Measurements from ENCODE around the gene RNASEH2B.
A peak's percentile ranks its signal among the peaks of the same experiment; 100 is the strongest.

RNASEH2B gene

DNA sequence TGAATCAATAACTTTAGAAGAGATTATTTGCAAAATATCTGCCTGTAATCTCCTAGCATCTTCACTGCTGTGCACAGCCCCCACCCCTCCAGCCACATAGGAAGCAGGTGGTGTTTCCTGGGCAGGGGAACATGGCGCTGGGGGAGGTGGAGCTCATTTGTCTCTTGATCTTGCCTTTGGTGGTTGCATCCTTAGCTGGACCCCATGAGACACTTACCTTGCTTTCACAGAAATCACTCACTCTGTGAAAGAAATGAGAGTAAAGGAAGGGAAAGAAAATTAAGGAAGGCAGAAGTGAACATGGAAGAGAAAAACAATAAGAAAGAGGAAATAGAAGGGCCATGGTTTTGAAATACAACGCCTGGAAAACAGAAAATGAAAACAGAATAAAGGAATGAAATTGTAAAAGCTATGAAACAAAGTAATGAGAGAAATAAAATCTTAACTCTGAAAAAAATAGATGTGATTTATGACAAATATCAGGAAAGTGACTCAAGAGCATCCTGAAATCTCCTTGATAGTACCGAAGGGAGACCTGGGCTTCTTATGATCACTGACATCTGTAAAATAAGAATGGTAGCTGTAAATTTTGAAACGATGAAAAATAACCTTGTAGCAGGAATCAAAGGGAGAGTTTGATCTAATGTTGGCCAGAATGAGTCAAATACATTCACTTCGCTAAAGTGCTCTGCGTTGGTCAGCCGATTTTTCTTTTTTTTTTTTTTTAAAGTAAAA, 17.2 kb upstream of the RNASEH2B start:
- TF ChIP-seq ZNF274 (IDR thresholded peaks at IDR 0.05; ENCODE audit: low read depth, low read length) = no peak
- peak overlapping the region; percentile 54; the same call in 1 of the 2 replicates for H3K4me3 ChIP-seq (ENCODE audit: low read length)

DNA sequence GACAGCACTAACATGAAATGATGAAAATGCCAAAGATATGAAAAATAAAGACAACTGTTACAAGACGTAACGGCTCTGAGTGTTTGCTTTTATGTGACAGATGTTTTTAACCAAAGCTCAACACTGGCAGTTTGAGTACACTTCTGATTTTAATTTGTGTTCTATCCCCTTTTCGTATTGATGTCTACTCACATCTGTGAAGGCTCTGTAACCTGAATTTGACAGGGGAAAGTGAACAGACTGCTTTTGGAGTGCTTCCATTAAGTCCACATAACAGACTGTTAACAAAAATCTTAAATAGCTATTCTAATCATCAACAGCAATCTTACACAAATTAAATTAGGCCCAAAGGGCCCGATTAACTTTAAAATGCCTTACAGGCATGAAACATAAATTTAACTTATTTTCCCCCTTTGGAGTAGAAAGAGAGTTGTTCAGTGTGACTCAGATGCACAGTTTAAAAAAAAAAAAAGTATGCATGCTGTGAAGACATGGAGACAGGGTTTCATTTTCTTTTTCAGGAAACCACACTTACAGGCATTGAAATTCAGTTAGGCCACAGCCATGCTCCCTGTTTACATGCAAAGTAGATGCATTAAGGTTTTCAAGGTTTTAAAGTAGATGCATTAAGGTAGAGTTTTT, 16.3 kb upstream of the RNASEH2B start:
- no peak for TF ChIP-seq ZNF274 (IDR thresholded peaks at IDR 0.05; ENCODE audit: low read depth, low read length)
- no peak overlapping the region for H3K4me3 ChIP-seq (ENCODE audit: low read length)

DNA sequence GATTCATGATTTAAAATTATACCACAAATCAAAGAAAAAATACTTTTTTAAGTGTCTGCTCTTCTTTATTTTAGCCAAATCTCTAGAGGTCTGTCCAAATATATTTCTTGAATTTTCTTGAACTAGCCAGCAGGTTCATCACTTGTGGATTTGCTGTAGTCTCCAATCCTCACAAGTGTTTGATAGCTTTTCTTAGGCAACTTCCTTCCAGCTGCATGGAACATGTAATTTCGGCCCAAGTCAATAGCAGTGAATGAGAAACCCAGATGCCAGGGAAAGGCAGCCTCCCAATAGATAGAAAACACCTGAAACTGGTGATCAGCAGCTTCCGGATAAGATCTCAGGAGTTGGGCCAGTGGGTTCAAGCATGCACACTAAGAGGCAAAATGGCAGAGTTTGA, 15.6 kb upstream of the RNASEH2B start:
- TF ChIP-seq ZNF274 (IDR thresholded peaks at IDR 0.05; ENCODE audit: low read depth, low read length) = no peak
- H3K4me3 ChIP-seq (ENCODE audit: low read length) = peak overlapping the region; percentile 40; the same call in 1 of the 2 replicates

DNA sequence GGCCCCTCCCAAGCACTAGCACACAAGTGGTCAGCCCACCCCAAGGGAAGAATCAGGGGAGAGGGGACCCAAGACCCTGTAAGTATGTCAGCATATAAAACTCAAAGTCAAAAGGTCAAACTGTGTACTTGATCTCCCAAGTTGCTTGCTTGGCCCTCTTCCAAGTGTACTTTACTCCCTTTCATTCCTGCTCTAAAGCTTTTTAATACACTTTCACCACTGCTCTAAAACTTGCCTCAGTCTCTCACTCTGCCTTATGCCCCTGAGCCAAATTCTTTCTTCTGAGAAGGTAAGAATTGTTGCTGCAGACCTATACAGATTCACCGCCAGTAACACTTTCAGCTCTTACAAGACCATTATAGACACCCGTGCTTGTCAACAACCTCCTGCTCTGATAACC, 15.1 kb upstream of the RNASEH2B start:
- peak overlapping the region; percentile 40; the same call in 1 of the 2 replicates for H3K4me3 ChIP-seq (ENCODE audit: low read length)
- TF ChIP-seq ZNF274 (IDR thresholded peaks at IDR 0.05; ENCODE audit: low read depth, low read length) = no peak

DNA sequence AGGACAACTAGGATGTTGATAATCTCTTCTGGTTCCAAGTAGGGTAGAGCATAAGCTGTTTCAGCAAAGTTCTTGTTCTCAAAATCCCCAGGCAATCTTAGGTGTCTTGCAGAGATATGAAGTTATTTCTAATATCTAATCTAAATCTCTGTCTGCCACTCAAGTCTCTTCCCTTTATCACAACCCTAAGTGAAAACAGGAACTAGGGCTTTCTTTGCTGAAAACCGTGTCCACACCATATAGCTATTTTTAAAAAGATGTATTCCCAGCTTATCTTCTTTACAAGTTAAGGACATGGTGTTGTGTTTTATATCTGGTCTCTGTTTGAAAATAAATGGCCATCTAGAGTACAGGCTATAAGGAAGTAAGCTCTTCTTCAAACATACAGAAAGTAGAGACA, 11.3 kb upstream of the RNASEH2B start:
- H3K4me3 ChIP-seq (ENCODE audit: low read length) = no peak overlapping the region
- no peak for TF ChIP-seq ZNF274 (IDR thresholded peaks at IDR 0.05; ENCODE audit: low read depth, low read length)

DNA sequence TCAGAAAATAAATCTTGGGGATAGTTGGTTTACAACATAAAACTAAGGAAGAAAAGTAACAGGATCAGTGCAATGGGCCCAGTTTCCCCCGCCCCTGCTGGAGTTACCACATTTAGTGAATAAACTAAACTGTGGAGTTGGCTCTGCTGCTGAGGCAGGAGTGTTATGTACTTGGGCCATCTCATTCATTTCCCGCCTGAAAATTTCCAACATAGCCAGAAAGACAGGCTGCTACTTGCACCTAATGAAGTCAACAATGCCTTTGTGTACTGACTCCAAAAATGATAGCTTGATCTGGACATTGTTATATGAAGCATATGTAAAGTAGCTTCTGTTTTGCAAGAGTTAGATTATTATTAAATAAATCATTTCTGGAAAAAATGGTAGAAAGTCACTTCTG, 7.9 kb upstream of the RNASEH2B start:
- H3K4me3 ChIP-seq (ENCODE audit: low read length) = no peak overlapping the region
- no peak for TF ChIP-seq ZNF274 (IDR thresholded peaks at IDR 0.05; ENCODE audit: low read depth, low read length)

DNA sequence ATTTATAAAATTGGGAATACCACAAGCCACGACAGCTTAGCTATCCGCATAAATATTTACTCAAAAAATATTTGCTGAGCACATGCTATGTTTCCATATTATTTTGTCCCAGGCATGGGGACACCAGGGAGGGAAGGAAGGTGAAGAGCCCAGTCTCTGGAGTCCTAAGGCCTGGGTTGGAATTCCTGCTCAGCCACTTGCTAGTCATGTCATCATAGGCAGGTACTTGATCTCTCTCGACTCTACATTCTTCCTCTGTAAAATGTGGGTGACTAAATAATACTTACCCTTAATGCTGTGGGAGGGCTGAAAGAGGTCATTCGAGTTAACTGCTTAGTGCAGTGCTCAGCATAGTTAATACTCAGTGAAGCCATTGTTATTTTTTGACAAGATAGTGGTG, 4.3 kb upstream of the RNASEH2B start:
- no peak for TF ChIP-seq ZNF274 (IDR thresholded peaks at IDR 0.05; ENCODE audit: low read depth, low read length)
- H3K4me3 ChIP-seq (ENCODE audit: low read length) = no peak overlapping the region

DNA sequence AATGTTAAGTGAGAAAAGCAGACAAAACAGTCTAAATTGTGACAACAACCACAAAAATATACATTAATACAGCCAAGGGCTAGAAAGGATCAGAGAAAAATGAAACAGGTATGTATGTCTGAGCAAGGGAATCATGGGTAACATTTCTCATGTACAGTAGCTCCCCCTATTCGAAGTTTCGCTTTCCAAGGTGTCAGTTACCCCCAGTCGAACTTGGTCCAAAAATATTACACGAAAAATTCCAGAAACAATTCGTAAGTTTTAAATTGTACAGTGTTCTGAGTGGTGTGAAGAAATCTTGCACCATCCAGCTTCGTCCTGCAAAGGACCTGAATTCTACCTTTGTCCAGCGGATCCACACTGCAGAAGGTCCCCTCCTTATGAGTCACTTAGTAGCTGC, 1.8 kb upstream of the RNASEH2B start:
- no peak for TF ChIP-seq ZNF274 (IDR thresholded peaks at IDR 0.05; ENCODE audit: low read depth, low read length)
- H3K4me3 ChIP-seq (ENCODE audit: low read length) = no peak overlapping the region

DNA sequence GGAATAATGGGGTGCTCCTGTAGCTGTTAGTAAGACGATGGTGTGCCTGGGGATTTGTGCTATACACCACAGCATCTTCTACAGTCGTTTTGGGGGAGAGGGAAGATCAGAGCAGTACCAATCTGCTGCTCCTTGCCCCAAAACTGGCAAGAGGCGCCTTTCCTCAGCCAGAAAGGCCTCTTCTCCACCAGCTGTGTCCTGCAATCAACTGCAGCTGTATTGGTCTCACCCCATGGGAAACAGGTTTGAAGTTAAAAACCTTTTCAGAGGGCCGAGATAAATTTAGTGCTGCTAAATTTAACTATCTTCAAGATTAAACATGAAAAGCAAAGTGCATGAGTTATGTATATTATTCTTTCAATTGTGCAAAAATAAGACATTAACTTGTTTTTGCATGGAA, 1.2 kb upstream of the RNASEH2B start:
- H3K4me3 ChIP-seq (ENCODE audit: low read length) = no peak overlapping the region
- TF ChIP-seq ZNF274 (IDR thresholded peaks at IDR 0.05; ENCODE audit: low read depth, low read length) = no peak

DNA sequence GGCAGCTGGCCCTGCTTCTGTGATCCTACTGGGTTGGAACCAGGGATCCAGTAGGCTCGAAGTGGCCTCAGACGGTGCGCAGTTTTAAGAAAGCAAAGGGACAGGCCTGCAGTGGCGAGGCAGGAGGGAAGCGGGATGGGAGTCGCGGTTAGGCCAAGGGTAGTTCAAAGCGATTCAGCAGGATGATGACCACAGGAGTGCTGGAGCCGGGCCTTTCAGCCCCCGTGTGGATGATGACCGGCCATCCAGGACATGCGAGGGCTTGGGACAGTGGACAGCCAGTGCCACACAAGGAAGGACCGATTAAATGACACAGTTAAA, 854 bp downstream of the RNASEH2B start:
- TF ChIP-seq ZNF274 (IDR thresholded peaks at IDR 0.05; ENCODE audit: low read depth, low read length) = no peak
- peak overlapping the region; percentile 70 for H3K4me3 ChIP-seq (ENCODE audit: low read length)

DNA sequence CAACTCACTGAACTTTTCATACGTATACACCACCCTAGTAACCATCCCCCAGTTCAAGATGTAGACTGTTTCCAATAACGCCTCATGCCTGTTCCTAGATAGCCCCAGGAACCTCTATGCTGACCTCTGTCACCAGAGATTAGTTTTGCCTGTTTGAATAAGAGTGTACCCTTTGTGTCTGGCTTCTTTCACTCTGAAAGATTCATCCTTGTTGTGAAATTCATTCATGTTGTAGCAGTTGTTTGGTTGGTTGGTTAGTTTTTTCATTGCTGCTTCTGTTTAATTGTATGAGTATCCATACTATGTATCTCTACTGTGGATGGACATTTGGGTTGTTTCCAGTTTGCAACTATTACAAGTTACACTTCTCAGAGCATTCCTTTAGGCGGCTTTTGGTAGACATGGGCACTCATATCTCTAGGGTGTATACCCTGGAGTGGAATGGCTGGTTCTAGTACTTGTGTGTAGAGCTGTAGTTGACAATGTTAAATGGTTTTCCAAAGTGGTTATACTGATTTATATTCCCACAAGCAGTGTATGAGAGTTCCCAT, 1.6 kb downstream of the RNASEH2B start:
- H3K4me3 ChIP-seq (ENCODE audit: low read length) = peak overlapping the region; percentile 70
- no peak for TF ChIP-seq ZNF274 (IDR thresholded peaks at IDR 0.05; ENCODE audit: low read depth, low read length)

DNA sequence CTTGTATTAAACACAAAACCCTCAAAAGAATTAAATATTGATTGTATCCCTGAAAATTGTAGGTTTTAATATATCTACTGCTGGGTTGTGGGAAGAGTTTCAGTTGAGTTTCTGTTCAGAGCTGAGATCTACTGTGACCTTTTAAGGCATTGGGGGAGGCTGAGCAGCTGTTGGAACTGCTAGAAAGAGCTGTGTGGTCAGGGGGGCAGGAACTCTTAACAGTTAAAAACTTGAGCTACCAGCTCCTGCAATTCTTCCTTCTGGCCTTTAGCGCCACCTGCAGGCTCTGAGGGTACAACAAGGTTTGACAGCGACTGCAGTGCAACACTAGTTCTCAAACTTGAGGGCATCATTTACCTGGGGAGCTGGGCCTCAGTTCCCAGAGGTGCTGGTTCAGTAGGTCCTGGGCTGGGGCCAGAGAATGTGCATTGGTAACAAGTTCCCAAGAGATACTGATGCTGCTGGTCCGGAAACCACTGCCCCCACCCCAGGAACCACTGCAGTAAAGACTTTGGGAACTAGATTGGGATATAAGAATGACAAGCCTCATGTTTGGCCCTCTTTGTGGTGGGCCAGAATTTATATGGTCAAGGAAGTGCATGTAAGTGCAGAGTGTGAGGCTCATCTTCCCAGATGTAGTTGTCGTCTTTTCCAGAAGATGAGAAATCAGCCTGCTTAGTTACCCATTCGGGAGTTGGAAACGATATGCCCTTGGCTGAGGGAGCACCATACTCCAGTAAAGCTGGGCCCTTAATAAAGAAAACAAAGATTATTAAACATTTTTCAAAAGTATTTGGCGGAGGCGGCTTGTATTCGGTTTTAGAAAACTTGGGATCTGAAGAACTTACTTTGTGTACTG, 2.6 kb downstream of the RNASEH2B start:
- no peak for TF ChIP-seq ZNF274 (IDR thresholded peaks at IDR 0.05; ENCODE audit: low read depth, low read length)
- H3K4me3 ChIP-seq (ENCODE audit: low read length) = no peak overlapping the region; the same call in none of the 2 replicates

DNA sequence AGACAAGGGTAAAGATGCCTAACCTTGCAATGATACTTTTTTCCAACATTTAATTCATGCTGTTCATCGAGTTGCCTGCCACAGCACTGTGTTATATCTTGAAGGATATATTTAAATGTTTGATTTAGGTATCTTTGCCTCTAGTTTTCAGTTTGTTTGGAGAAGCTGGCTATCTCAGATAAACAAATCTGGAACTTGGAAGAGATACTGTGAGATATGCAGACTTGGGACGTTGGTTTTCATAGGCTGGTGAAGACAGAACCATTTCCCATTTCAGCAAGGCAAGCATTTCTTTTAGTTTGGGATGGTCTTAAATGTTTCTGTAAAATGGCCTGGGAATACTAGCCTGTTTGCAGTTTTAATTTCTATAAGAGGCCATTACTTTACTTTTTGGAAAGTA, 3.3 kb downstream of the RNASEH2B start:
- TF ChIP-seq ZNF274 (IDR thresholded peaks at IDR 0.05; ENCODE audit: low read depth, low read length) = no peak
- H3K4me3 ChIP-seq (ENCODE audit: low read length) = no peak overlapping the region

DNA sequence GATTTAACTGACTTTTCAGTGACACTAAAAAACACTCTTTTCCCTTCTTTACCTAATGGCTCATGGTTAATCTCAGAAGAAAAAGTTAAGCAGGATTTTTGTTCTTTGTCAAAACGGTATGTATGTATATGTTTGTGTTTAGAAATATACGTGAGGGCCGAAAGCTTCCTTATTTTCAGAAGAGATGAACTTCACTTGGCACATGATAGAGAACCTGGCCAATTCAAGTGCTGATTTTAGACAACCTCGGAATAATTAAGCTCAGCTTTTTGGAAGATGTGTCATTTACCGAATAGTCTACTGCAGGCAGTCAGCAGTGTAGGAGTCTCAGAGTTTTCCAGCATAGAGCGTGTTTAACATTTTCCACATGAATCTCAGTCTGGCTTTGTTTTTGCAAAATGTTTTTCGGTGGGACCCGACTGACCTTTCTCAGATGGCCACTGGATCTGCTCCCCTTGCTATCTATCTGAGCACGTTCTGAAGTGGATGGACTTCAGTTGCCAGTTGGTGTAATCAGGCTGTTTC, 4.6 kb downstream of the RNASEH2B start:
- no peak overlapping the region; the same call in 1 of the 2 replicates for H3K4me3 ChIP-seq (ENCODE audit: low read length)
- TF ChIP-seq ZNF274 (IDR thresholded peaks at IDR 0.05; ENCODE audit: low read depth, low read length) = no peak

All from GM08714 (cell line).